NOMO-1 (cell line): ENCODE data around the gene ANK2.
"Not testable (repeated sequence)": the region's sequence is repeated elsewhere in the genome, so short reads cannot be mapped to it uniquely, and the experiment has no call there.

ENCODE experiments used
- DNase-seq, 2 experiments: peaks; one replicate each; lab custom pipeline; 2025; ENCODE audit not compliant: unreplicated experiment in 2 of 2; lab: John Stamatoyannopoulos, UW

ANK2 gene

DNA sequence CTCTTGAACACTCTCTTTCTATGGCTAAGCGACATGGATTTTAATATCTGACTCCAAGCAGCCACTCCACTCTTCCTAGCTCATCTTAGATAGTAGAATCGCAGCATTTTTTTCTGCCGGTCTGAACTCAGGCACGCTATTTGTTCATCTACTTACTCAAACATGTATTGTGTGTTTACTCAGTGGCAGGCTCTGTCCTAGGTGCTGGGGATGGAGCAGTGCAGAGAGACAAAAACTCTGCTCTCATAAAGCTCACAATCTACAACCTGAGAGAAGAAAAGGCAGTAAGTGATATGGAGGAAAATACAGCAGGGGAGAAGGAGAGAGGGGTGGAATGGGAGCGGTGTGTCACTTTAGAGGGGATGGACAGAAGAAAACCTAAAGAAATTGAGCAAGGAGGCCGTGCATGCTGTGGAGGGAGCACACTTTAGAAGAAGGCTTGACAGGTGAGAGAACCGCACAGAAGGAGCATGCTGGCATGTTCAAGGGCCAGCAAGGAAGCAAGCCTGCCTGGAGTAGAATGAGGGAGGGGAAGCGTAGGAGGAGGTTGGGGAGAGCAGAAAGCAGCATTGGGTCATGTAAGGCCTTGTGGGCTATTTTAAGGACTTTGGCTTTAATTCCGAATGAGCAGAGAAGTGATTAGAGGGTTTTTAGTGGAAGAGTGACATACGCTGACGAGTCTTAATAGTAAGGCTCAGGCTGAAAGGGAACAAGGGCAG, 132.0 kb downstream of the ANK2 start:
- DNase-seq, result no peak

DNA sequence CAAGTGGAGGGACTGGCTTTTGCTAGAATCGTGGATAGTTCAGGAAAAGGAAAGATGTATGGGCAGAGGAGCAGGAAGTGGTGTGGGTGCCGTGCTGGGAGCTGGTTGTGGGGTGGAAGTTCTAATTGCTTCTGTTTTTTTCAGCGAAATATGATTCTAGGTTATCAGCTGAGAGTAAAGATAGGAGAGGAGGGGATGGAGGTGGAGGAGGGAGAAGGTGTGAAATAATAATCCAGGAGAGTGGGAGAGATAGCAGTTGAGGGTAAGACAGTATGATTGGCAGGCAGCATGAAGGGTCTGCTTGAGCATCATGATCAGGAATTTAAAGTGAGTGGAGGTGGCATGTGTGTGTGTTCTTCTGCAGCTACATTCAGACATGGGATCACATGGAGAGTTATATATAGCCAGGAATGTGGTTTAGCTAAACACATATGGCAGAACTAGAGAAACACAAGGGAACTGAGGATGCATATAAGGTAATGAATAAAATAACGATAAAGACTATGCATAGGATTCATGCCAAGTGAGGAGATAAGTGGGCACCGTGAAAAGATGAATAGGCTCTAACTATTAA, 133.7 kb downstream of the ANK2 start:
- DNase-seq, result no peak

DNA sequence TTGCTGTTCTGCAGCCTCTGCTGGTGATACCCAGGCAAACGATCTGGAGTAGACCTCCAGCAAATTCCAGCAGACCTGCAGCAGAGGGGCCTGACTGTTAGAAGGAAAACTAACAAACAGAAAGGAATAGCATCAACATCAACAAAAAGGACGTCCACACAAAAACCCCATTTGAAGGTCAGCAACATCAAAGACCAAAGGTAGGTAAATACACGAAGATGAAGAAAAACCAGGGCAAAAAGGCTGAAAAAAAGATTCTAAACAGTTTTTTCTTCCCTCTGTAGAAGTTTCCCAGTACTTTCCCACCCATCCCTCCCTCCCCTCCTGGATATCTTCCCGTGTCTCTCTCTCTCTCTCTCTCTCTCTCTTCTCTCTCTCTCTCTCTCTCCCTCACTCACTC, 136.8 kb downstream of the ANK2 start:
- not testable (repeated sequence) for DNase-seq

DNA sequence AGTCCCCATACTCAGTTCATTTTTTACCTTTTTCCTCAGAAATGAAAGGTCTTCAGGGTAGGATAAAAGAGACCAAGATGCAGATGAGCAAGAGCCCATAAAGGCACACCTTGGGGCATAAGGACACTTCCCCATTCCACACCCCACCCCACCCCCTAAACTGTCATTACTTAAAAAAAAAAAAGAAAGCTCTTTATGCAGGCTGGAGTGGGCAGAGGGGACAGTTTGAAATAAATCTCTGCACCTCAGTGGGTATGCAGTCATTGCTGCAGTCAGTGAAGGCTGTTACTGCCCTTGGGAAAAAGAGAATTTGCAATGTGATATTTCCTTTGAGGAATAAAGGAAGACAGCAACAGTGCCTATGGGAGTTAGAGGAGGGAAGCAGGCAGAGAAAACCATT, 137.5 kb downstream of the ANK2 start:
- no peak for DNase-seq

DNA sequence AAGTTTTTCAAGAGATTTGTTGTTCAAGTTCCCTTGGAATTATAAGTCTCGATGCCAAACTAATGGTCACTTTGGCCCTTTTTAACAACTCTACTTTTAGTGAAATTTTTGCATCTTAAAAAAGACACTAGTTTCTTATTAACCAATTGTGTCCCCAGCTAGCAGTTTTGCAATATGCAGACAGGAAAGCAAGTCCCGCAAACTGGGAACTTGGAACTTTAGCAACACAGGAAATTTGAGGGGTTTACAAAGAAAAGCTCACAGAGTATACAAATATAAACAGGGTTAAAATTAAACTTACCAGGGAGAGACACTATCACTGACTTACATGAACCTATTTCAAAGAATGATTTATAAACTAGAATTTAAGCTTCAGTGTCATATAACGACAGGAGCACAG, 137.9 kb downstream of the ANK2 start:
- DNase-seq, result peak in 1 of 2 experiments; percentile 1

DNA sequence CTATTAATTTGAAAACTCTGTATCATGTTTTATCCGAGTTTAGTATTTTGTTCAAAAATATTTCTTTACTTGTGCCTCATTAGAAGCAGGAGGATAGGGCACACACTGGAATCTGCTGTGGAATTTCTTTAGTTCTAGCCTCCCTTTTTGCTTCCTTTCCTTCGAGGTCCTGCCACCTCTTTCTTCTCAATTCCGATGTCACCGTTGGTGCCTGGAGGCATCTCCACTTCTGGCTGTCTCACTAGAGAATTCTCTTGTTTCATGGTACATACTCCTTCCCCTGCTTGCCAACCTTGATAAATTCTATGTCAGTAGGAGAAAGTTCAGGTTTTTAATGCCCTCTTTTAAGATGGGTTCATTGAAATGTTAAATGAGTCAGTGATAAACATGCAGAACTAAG, 140.1 kb downstream of the ANK2 start:
- no peak for DNase-seq

DNA sequence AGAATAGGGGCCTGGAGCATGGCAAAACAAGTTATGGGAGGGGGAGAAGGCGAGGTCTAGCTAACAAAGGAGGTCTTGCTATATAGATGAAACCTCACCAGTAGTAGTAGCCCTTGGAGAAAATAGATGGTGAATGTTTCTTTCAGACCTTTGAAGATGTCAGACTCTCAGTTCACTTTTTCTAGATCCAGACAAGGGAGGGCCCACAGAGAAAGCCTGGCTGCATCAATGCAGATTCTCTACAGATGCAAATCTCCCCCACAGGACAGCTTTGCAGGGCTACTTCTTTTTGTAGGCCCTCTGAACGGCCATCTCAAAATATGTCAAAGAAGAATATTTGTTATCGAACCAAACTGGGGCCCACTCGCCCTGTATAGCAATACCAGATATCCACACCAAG, 159.7 kb downstream of the ANK2 start:
- DNase-seq, result no peak

DNA sequence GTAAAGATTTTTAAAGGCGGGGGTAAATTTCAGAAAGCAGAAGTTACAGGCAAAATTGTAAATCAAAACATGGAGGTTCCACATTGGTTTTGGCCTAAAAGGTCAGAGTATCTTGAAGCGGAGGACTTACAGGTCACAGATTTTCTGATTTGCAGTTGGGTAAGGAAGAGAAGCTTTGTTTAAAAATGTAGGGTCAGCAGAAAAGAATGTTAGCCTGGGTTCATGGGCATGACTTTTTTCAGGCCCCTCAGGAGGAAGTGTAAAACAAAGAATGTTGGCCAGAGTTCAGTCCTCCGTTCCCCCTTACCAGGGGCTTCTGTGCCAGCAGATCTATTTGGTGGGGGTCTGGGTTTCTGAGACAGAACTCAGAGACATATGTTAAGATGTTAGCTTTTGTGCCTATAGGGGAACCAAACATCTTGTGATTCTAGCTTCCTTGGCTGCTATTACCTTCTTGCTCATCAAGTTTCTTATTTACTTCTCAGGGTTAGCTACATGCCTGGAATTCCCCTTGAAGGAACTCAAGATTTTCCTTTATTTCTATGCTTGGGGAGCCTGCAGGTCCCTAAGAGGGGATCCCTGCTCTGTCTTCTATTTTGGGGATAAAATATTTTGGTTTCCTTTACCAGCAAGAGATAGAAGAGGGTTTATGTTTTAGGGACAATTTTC, 160.3 kb downstream of the ANK2 start:
- no peak for DNase-seq

DNA sequence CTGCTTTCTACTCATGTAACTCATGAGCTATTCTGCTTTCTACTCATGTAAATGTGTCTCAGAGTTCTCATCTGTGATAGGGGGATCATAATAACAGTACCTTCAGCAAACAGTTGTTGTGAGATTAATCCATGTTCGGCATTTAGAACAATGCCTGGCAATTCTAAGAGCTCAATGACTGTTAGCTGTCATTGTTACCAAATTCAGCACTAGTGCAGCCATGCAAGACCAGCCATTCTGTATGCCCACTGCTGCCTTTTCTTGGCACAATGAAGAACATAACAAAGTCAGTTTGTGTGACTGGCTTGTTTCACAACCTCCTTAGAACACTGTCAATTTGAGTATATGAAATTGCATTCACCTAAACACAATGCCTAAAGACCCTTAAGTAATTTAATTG, 163.2 kb downstream of the ANK2 start:
- no peak for DNase-seq

DNA sequence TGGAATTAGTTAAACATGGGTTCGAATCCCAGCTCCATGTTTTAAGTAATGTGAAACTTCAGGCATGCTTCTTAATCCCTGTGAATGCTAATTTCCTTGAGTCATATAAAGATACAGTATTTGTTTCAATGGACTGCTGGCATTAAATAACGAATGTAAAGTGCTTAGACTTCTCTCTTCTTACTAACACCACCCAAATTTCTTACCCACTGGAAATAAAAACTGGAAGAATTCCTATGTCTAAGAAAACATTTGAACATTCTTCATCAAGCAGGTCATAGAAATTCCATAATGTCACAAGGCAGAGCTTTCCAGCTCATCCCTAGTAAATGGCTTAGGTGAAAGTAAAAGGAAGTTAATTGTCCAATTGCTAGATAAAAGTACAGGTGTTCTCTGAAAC, 172.5 kb downstream of the ANK2 start:
- no peak for DNase-seq

DNA sequence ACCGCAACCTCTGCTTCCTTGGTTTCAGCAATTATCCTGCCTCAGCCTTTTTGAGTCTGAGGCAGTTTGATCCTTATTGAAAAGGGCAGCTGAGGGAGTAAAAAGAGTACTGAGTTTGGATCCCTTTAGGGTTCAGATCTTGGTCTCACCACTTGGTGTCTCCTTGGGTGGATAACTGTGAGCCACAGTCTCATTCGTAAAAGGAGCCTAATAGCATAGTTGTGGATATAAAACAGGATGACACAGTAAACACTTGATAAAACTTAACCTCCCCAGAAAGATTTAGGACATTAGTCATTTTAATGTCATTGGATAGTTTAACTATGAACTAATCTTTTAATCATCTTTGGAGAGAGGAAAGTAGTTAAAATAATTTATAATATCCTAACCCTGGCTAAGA, 173.0 kb downstream of the ANK2 start:
- no peak for DNase-seq

DNA sequence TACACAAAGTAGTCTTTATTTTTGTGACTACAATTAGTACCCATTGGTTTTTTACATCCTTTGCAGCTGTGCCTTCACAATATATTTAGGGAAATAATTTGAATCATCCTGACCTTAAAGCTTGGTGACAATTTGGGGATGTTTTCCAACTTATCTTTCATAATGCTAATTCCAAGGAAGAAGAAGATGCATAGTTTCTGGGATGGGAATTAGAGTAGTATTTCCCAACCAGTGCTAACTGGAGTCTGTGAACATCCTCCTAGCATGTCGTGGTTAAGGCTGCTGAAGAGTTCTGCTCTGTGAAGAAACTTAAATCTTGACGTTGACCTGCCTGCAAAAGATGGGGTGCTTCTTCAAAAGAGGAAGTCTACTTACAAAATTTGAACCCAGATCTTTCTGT, 173.5 kb downstream of the ANK2 start:
- DNase-seq, result no peak

DNA sequence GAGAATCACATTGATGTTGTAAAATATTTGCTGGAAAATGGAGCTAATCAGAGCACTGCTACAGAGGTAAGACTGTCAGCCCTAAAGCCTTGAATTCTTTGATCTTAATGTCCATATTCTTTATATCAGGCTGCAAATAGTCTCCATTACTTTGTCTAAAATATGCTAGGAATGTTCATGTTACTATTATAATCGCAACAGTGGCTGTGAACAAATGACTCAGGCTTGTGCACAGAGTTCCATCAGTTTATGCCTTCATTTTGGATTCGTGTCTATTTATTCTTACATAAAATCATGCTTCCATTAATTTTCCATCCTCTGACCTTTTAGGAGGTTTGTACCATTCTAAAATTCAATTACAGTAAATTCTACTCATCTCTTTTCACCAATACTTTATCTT, 182.7 kb downstream of the ANK2 start:
- DNase-seq, result no peak

DNA sequence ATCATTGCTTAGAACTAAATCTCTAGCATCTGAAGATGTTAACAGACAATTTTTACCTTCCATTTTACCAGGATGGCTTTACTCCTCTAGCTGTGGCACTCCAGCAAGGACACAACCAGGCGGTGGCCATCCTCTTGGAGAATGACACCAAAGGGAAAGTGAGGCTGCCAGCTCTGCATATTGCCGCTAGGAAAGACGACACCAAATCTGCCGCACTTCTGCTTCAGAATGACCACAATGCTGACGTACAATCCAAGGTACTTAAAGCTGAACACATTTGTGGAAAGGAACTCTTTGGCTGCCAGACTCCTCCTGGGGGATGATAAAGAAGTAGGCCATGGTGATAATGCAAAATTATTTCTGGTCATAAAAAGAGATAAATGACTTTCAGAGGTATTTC, 187.5 kb downstream of the ANK2 start:
- no peak for DNase-seq

DNA sequence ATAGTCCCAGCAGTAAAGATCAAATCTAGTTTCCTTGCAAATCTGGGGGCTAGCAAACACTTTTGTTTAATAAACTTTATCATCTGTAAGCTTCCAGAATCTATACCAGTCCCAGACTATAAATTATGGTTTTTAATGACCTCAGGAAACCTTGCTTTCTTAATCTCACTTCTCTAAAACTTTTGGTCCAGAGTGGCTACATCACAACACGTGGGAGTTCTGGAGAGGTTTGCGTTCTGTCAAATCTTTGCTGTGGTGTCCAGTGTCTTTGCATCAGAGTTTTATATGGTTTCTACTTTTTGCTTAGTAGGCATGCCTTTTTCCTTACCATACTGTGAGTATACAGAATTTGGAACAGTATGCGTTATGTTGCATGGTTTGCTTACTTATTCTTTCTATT, 193.9 kb downstream of the ANK2 start:
- peak; percentile 60 to 87 for DNase-seq

DNA sequence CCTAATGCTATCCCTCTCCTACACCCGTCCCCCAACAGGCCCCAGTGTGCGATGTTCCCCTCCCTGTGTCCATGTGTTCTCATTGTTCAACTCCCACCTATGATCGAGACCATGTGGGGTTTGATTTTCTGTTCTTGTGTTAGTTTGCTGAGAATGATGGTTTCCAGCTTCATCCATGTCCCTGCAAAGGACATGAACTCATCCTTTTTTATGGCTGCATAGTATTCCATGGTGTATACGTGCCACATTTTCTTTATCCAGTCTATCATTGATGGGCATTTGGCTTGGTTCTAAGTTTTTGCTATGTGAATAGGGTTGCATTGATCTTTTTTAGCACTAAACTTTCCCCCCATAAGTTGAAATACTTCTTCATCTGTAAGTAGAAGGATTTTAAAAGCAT, 195.3 kb downstream of the ANK2 start:
- not testable (repeated sequence) for DNase-seq

DNA sequence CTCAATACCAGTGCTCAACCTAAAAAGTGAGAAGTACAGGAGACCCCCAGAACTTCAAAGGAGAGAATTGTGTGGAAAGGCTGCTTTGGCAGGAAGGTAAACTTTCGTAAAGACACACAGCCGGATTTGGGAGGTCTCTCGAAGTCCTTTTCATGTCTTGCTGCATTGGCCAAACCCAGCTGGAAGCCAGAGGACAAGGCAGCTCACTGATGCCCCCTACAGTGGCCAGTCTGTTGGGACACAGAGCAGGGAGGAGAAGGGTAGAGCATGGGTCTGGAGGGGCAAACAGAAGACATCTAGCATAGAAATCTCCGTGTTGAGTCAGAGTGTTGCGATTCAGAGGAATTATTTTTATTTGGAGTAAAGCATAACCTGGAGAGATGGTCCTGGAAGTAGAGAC, 198.9 kb downstream of the ANK2 start:
- no peak for DNase-seq

DNA sequence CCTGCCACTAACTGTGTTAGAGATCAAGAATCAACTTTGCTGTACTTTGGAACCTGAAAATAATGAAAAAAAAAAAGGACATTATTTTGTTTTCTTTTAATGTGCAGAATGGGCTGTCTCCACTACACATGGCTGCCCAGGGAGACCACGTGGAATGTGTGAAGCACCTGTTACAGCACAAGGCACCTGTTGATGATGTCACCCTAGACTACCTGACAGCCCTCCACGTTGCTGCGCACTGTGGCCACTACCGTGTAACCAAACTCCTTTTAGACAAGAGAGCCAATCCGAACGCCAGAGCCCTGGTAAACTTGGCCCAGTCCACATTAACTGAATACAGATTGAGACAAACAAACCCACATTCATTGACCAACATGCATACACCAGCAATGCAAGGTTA, 206.2 kb downstream of the ANK2 start:
- no peak for DNase-seq

DNA sequence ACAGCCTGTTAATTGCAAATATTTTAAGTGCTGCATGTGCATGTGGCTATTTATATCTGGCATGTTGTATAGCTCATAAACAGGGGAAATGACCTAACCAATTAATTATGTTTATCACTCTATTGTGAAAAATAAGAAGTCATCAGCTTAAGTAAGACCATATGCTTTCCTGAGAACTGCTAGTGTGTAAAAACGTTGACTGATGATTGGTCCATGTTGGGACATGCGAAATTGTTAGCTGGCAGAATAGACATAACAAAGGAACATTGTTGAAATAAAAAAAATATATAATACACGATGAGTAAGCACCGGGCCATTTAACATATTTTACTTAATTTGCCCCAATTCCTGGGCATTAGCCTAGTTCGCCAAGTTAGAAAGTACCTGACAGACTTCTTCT, 207.5 kb downstream of the ANK2 start:
- no peak for DNase-seq

DNA sequence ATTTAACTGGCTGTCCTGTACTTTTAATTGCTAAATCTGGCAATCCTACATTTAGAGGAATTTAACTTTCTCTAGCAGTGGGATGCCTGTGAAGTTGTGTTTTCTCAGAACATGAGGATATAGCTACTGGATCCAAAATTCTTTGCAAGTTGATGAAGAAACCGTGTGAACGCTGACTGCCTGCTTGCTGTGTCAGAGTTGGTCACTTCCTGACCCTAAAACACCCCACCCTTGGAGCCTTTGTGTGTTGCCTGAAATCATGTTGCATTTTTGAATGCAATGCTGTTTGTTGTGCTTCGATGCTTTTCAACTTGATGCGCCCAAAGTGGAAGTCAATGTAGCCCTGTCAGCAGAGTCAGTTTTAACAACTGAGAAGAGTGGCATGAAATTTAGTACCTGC, 211.2 kb downstream of the ANK2 start:
- DNase-seq, result no peak

DNA sequence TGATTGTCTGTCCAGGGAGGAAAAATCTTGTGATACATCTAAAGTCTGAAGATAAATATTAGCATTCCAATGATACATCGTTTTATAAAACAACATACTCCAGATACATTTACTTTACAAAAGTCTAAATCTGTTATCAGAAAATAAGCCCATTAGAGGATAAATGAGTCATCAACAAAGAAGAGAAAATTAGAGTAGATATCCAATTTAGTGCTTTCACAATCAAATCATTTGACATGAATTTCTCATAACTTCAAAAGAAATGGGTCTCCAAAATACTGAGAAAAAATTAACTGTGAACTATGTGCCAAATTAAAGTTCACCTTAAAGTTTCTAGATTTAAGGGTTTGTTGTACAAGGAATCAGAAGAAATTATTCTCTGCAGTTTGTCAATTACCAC, 213.8 kb downstream of the ANK2 start:
- no peak for DNase-seq

DNA sequence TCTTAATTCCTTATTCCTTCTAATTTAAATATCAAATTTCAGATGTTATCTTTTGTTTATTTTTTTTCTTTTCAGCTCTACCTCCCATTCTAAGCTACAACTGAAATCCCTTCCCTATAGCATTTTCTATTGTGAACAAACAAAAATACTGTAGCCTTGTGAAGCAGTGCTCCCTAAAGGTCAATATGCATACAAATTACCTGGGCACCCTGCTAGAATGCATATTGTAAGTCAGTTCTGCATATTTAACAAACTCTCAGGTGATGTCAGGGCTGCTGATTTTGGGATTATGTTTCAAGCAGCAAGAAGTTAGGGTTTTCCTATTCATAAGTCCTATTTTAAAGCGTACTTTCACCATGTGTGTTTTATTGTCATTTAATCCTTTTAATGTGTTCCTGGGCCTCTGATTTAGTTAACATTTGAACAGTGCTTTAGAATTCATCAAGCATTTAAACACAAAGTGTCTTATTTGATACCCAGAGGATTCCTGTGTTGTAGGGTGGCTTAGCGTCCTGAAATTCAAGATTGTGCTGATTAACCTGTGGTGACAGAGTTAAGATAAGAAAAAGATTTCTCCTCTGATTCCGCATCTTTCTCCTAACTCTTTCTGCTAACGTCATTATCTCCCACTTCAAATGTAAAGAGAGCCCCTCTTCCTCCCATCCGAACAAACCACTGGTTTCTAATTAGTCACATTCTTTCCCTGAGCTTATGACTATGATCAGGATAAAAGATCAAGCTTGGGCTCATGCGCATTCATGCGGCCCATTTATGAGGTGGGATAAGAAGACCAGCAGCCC, 221.3 kb downstream of the ANK2 start:
- DNase-seq, result no peak
